ENCODE data around the gene ZSCAN10. TPM values are rescaled to one million over a fixed set of nuclear protein-coding genes. Genes with fewer than 3 reads are reported as not detected.
A peak's percentile ranks its signal among the peaks of the same experiment; 100 is the strongest.

ZSCAN10 gene
- total and polyA plus RNA-seq, 2 experiments from 2014 or later = 217 to 519 TPM

DNA sequence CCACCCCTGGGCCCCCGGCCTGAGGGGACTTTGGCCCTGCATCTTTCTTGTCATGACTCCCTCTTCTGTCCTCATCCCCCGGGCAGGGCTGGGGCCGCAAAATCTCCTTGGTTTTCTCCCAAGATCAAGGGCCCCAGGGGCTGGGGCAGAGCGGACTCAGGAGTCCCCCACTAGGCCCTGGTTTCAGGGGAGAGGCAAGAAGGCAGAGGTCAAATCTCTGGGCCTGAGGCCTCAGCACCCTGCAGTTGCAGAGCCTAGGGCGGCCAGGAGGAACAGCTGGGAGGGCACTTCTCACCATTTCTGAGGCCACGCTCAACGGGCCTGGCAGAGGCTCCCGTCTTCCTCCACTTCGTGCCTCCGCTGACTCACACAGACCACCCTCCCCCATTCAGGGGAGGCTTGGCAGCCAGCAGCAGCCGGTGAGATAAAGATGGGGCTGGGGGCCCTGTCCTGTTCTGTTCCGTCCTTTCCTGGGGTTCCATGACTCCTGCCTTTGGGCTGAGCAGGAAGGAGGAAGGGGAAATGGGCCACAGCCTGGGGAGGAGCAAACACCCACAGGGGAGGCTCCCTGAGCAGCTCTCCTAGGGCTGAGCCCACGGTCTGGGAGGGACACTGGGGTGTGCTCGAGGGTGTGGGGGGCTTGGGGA is 12.4 kb downstream of the ZSCAN10 start:
- Mint-ChIP-seq H3K27ac (peak overlapping the region; percentile 40; the same call in 1 of the 2 replicates), H3K36me3 (ENCODE audit: low read depth) (peaks cover 75% of the 10 kb centered on the region), H3K4me1 (peaks cover 26% of the 10 kb centered on the region), H3K9me3 (no peaks in the 10 kb centered on the region), H3K27me3 (ENCODE audit: insufficient read depth, low read depth, poor library complexity) (peaks cover 24% of the 10 kb centered on the region), H3K4me3 (no peak overlapping the region)
- Histone ChIP-seq H2AFZ (no peak overlapping the region), H3K79me2 (replicated peaks; ENCODE audit: insufficient read depth) (0 out of 2 replicates have a peak, but pooled peaks cover 8% of the 10 kb centered on the region), H3K36me3 (ENCODE audit: insufficient read depth) (peaks cover 22% of the 10 kb centered on the region), H3K4me2 (no peak overlapping the region), H3K27me3 (ENCODE audit: insufficient read depth) (no peaks in the 10 kb centered on the region), H4K20me1 (replicated peaks; ENCODE audit: insufficient read depth) (peaks cover 28% of the 10 kb centered on the region), H3K9me2 (ENCODE audit: insufficient read depth) (no peaks in the 10 kb centered on the region), H3K4me1 (ENCODE audit: insufficient read depth) (peaks cover 7% of the 10 kb centered on the region; the same call in 1 of the 2 replicates), H3F3A (replicated peaks; ENCODE audit: low read depth) (peaks cover 44% of the 10 kb centered on the region), H3K4me3 (no peak overlapping the region), H3K27ac (ENCODE audit: low read depth) (peak overlapping the region; percentile 84; the same call in 1 of the 2 replicates)
- peak; percentile 31 for ATAC-seq
- DNase-seq (ENCODE audit: low spot score) = no peak
- TF ChIP-seq EZH2 (IDR thresholded peaks at IDR 0.05; ENCODE audit: low read depth, unreplicated experiment) = no peak
- TF ChIP-seq REST (IDR thresholded peaks at IDR 0.05; ENCODE audit: unreplicated experiment) = no peak
- no peak for TF ChIP-seq ZNF462 (CRISPR knock-in tag; IDR thresholded peaks at IDR 0.05)
- no peak for TF ChIP-seq CREB1 (CRISPR knock-in tag; IDR thresholded peaks at IDR 0.05; ENCODE audit: low read depth)
- TF ChIP-seq, protein P1, sequence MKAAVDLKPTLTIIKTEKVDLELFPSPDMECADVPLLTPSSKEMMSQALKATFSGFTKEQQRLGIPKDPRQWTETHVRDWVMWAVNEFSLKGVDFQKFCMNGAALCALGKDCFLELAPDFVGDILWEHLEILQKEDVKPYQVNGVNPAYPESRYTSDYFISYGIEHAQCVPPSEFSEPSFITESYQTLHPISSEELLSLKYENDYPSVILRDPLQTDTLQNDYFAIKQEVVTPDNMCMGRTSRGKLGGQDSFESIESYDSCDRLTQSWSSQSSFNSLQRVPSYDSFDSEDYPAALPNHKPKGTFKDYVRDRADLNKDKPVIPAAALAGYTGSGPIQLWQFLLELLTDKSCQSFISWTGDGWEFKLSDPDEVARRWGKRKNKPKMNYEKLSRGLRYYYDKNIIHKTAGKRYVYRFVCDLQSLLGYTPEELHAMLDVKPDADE (IDR thresholded peaks at IDR 0.05) = no peak
- no peak for TF ChIP-seq STAT1 (IDR thresholded peaks at IDR 0.05; ENCODE audit: unreplicated experiment)
- no peak for TF ChIP-seq JUNB (IDR thresholded peaks at IDR 0.05; ENCODE audit: unreplicated experiment)
- TF ChIP-seq NANOG (IDR thresholded peaks at IDR 0.05; ENCODE audit: borderline replicate concordance) = no peak
- TF ChIP-seq ZNF114 (CRISPR knock-in tag; IDR thresholded peaks at IDR 0.05) = no peak
- no peak; the same call in 1 of the 2 replicates for TF ChIP-seq POLR2AphosphoS5 (IDR thresholded peaks at IDR 0.05; ENCODE audit: low read depth)
- no peak for TF ChIP-seq EZH2phosphoT487 (IDR thresholded peaks at IDR 0.05; ENCODE audit: unreplicated experiment)
- no peak for TF ChIP-seq ZNF331 (CRISPR knock-in tag; IDR thresholded peaks at IDR 0.05; ENCODE audit: low read depth)
- TF ChIP-seq CTCF (conservative IDR thresholded peaks at IDR 0.05; ENCODE audit: low read depth in 2 of 2) = no peak

Data from GM23338 (cell line).